Measurements from ENCODE around the gene SLC24A3. TPM values are rescaled to one million over a fixed set of nuclear protein-coding genes. Genes with fewer than 3 reads are reported as not detected.

SLC24A3 gene
- total RNA-seq, 1 donor from 2014 or later = 0.79 TPM

DNA sequence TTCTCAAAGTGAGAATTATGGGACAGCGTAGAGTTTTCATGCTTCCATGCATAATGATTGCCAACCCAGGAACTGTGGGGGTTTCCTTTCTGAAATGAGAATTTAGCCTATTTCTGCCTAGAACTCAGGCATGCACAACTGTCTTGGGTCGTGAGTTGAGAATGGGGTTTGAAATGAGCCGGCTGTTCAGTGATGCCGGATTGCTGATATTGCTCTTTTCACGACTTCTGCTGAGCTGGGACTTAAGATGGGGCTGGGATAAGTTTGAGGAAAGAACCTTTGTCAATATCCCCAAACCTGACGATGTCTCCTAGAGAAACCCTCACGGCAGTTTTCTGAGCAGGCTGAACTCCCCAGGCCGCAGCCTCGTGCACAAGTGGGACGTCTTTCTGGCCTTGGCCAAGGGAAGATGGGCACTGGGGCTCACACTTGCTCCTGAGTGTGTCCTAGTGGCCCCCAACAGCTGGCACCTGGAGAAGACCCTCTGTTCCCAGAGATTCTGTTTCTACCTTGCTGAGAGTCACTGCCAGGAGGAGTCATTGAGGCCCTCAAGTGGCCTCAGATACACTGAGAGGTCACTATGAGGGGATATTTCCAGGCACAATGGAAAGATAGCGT is 511.5 kb downstream of the SLC24A3 start:
- no peak overlapping the region for H3K4me3 Mint-ChIP-seq (ENCODE audit: unreplicated experiment)
- TF ChIP-seq CTCF (IDR thresholded peaks at IDR 0.05; ENCODE audit: insufficient read depth, low read depth, low read length) (no peak), EZH2 (IDR thresholded peaks at IDR 0.05; ENCODE audit: insufficient read depth, low read length) (no peak)

DNA sequence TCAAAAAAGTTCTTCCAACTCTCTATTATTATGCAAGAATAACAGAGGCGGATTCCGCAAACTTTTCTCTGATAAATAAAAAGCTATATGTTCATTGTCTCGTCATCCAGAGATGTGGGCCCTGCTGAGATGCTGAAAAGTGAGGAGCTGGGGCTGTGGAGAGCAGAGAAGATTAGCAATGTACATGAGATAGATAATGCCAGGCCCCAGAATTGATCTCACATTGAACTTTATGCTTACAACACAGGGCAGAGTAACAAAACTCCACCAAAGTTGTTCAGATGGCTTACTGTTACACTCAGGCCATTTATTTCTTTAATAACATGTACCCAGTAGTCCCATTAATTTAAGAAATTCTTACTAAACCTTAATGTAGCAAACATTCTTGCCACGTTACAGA is 512.9 kb downstream of the SLC24A3 start:
- H3K4me1 Mint-ChIP-seq (ENCODE audit: low read depth, unreplicated experiment) = no peaks in the 10 kb centered on the region
- H3K27ac Mint-ChIP-seq (ENCODE audit: unreplicated experiment) = no peak overlapping the region
- TF ChIP-seq CTCF (IDR thresholded peaks at IDR 0.05; ENCODE audit: insufficient read depth, low read depth, low read length) (no peak), EZH2 (IDR thresholded peaks at IDR 0.05; ENCODE audit: insufficient read depth, low read length) (no peak)
- Histone ChIP-seq H2AFZ (ENCODE audit: low read depth, low read length) (no peak overlapping the region), H3K9me3 (ENCODE audit: insufficient read depth, low read depth, low read length) (no peaks in the 10 kb centered on the region), H3K9ac (ENCODE audit: low read length) (no peak overlapping the region), H3K27me3 (ENCODE audit: insufficient read depth, low read length) (no peaks in the 10 kb centered on the region), H3K4me3 (ENCODE audit: insufficient read depth, low read depth, low read length) (no peak overlapping the region), H4K20me1 (ENCODE audit: insufficient read depth, low read length) (no peaks in the 10 kb centered on the region), H3K4me2 (ENCODE audit: low read length) (no peak overlapping the region), H3K4me1 (ENCODE audit: insufficient read depth, low read length) (no peaks in the 10 kb centered on the region), H3K79me2 (ENCODE audit: insufficient read depth, low read length) (no peaks in the 10 kb centered on the region), H3K27ac (ENCODE audit: low read depth, low read length) (no peak overlapping the region), H3K36me3 (ENCODE audit: insufficient read depth, low read length) (no peaks in the 10 kb centered on the region)
- peaks cover 18% of the 10 kb centered on the region for H3K27me3 Mint-ChIP-seq (ENCODE audit: low read depth, unreplicated experiment)
- peaks cover 2% of the 10 kb centered on the region for H3K9me3 Mint-ChIP-seq (ENCODE audit: unreplicated experiment)
- no peak for DNase-seq (ENCODE audit: low read depth)
- FAIRE-seq = no peak
- no peaks in the 10 kb centered on the region for H3K36me3 Mint-ChIP-seq (ENCODE audit: low read depth, unreplicated experiment)
- H3K4me3 Mint-ChIP-seq (ENCODE audit: unreplicated experiment) = no peak overlapping the region

More for the DNA sequence above, 511.5 kb downstream of the SLC24A3 start:
- Mint-ChIP-seq H3K36me3 (ENCODE audit: low read depth, unreplicated experiment) (no peaks in the 10 kb centered on the region), H3K4me1 (ENCODE audit: low read depth, unreplicated experiment) (no peaks in the 10 kb centered on the region), H3K27ac (ENCODE audit: unreplicated experiment) (no peak overlapping the region), H3K27me3 (ENCODE audit: low read depth, unreplicated experiment) (peaks cover 32% of the 10 kb centered on the region), H3K9me3 (ENCODE audit: unreplicated experiment) (peaks cover 8% of the 10 kb centered on the region)
- DNase-seq (ENCODE audit: low read depth) = no peak
- no peak overlapping the region for H3K9ac ChIP-seq (ENCODE audit: low read length)
- H2AFZ ChIP-seq (ENCODE audit: low read depth, low read length) = no peak overlapping the region
- H3K4me3 ChIP-seq (ENCODE audit: insufficient read depth, low read depth, low read length) = no peak overlapping the region
- no peak overlapping the region for H3K4me2 ChIP-seq (ENCODE audit: low read length)
- no peaks in the 10 kb centered on the region for H3K36me3 ChIP-seq (ENCODE audit: insufficient read depth, low read length)
- no peaks in the 10 kb centered on the region for H3K79me2 ChIP-seq (ENCODE audit: insufficient read depth, low read length)
- no peaks in the 10 kb centered on the region for H3K27me3 ChIP-seq (ENCODE audit: insufficient read depth, low read length)
- H3K9me3 ChIP-seq (ENCODE audit: insufficient read depth, low read depth, low read length) = no peaks in the 10 kb centered on the region
- no peaks in the 10 kb centered on the region for H3K4me1 ChIP-seq (ENCODE audit: insufficient read depth, low read length)
- H3K27ac ChIP-seq (ENCODE audit: low read depth, low read length) = no peak overlapping the region
- FAIRE-seq = no peak
- no peaks in the 10 kb centered on the region for H4K20me1 ChIP-seq (ENCODE audit: insufficient read depth, low read length)

DNA sequence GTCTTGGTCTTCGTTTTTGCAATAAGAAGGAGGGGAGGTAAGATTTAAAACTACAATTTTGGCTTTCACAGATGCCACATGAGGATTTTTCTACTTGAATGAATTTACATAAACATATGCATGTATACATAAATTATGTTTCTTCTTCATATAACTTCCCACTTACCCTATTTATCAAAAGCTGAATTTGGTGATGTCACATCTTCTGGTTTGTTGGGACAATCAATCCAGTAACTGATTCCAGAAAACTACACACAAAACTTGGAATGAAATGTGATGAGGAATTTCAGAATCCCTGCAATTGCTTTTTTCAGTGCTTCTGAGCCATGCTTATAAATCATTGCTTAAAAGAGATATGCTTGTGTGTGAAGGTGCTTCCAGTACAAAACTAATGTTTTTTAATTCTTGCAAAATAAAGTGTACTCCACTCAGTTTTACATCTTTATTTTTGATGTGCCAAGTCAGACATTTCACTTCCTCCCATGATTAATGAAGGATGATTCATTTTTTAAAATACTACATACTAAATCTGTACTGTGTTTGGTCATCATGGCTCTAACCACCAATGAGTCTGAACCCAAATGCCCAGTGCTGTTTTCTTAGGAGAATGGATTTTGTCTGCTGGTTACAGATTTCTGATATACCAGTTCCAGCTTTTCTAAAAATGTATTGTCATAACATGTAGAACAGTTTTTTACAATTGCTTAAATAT is 513.5 kb downstream of the SLC24A3 start:
- H3K4me2 ChIP-seq (ENCODE audit: low read length) = no peak overlapping the region
- Mint-ChIP-seq H3K4me3 (ENCODE audit: unreplicated experiment) (no peak overlapping the region), H3K27ac (ENCODE audit: unreplicated experiment) (no peak overlapping the region), H3K4me1 (ENCODE audit: low read depth, unreplicated experiment) (no peaks in the 10 kb centered on the region), H3K27me3 (ENCODE audit: low read depth, unreplicated experiment) (peaks cover 17% of the 10 kb centered on the region), H3K36me3 (ENCODE audit: low read depth, unreplicated experiment) (no peaks in the 10 kb centered on the region), H3K9me3 (ENCODE audit: unreplicated experiment) (peaks cover 2% of the 10 kb centered on the region)
- DNase-seq (ENCODE audit: low read depth) = peak; percentile 38
- H3K27me3 ChIP-seq (ENCODE audit: insufficient read depth, low read length) = no peaks in the 10 kb centered on the region
- no peaks in the 10 kb centered on the region for H3K9me3 ChIP-seq (ENCODE audit: insufficient read depth, low read depth, low read length)
- no peaks in the 10 kb centered on the region for H4K20me1 ChIP-seq (ENCODE audit: insufficient read depth, low read length)
- TF ChIP-seq EZH2 (IDR thresholded peaks at IDR 0.05; ENCODE audit: insufficient read depth, low read length) (no peak), CTCF (IDR thresholded peaks at IDR 0.05; ENCODE audit: insufficient read depth, low read depth, low read length) (no peak)
- no peaks in the 10 kb centered on the region for H3K36me3 ChIP-seq (ENCODE audit: insufficient read depth, low read length)
- H2AFZ ChIP-seq (ENCODE audit: low read depth, low read length) = no peak overlapping the region
- no peak overlapping the region for H3K9ac ChIP-seq (ENCODE audit: low read length)
- no peak overlapping the region for H3K27ac ChIP-seq (ENCODE audit: low read depth, low read length)
- H3K4me3 ChIP-seq (ENCODE audit: insufficient read depth, low read depth, low read length) = no peak overlapping the region
- no peak for FAIRE-seq
- no peaks in the 10 kb centered on the region for H3K79me2 ChIP-seq (ENCODE audit: insufficient read depth, low read length)
- no peaks in the 10 kb centered on the region for H3K4me1 ChIP-seq (ENCODE audit: insufficient read depth, low read length)

All from astrocyte (in vitro differentiated cells and primary cell).